CD14-positive monocyte (primary cell): ENCODE measurements around the gene SNUPN. TPM values are rescaled to one million over a fixed set of nuclear protein-coding genes. Genes with fewer than 3 reads are reported as not detected.

Experiments used
- DNase-seq, 3 donors: peaks; one replicate each; pipeline ENCODE4 v3.0.0-alpha.2; 2011 to 2022
- H2AFZ ChIP-seq: 2 replicates; pipeline ENCODE4 v1.6.0; 2012; ENCODE audit warnings: mild to moderate bottlenecking, low read depth, low read length, inconsistent platforms; ENCODE audit not compliant: insufficient read depth, poor library complexity, severe bottlenecking
- H3K27ac ChIP-seq, 2 donors: 1 replicate in 1 of 2; 2 replicates in 1 of 2; pipeline ENCODE4 v1.5.1; 2012 to 2013; ENCODE audit warnings: low read length in 2 of 2, control low read depth in 1 of 2, inconsistent platforms in 1 of 2, low read depth in 1 of 2, mild to moderate bottlenecking in 1 of 2
- H3K27me3 ChIP-seq, 2 donors: one replicate each; pipeline versions ENCODE4 v1.6.0 to v1.6.1; 2011 to 2013; ENCODE audit warnings: low read length in 2 of 2; ENCODE audit not compliant: control insufficient read depth in 2 of 2, insufficient read depth in 2 of 2
- H3K36me3 ChIP-seq, 2 donors: replicated peaks in 1 of 2; 1 replicate in 1 of 2; 2 replicates in 1 of 2; pipeline versions ENCODE4 v1.5.1 to v1.6.1; 2012 to 2013; ENCODE audit warnings: low read length in 2 of 2, control low read depth in 1 of 2, inconsistent platforms in 1 of 2, mild to moderate bottlenecking in 1 of 2; ENCODE audit not compliant: insufficient read depth in 2 of 2, control insufficient read depth in 1 of 2
- H3K4me1 ChIP-seq, 2 donors: 1 replicate in 1 of 2; 2 replicates in 1 of 2; pipeline versions ENCODE4 v1.5.1 to v1.6.1; 2012 to 2013; ENCODE audit warnings: low read length in 2 of 2, control low read depth in 1 of 2, inconsistent platforms in 1 of 2, mild to moderate bottlenecking in 1 of 2, moderate library complexity in 1 of 2; ENCODE audit not compliant: insufficient read depth in 2 of 2, control insufficient read depth in 1 of 2
- H3K4me2 ChIP-seq: replicated peaks from 2 replicates; pipeline ENCODE3; 2012; ENCODE audit warnings: low read length, moderate library complexity, mild to moderate bottlenecking; ENCODE audit not compliant: poor library complexity, severe bottlenecking; ENCODE audit errors: extremely low read depth
- H3K4me3 ChIP-seq, 3 experiments: fragments of 200-600 bp in 1 of 3; sonication (generic) in 1 of 3; replicated peaks in 1 of 3; 1 replicate in 2 of 3; 2 replicates in 1 of 3; pipeline ENCODE4 v1.5.1; 2011 to 2013; ENCODE audit warnings: low read length in 3 of 3, mild to moderate bottlenecking in 3 of 3, control low read depth in 2 of 3, low read depth in 2 of 3, inconsistent platforms in 1 of 3, moderate library complexity in 1 of 3
- H3K79me2 ChIP-seq: 2 replicates; pipeline ENCODE4 v1.6.0; 2012; ENCODE audit warnings: mild to moderate bottlenecking, control low read depth, inconsistent platforms, low read length, moderate library complexity; ENCODE audit not compliant: insufficient read depth
- H3K9ac ChIP-seq: 2 replicates; pipeline ENCODE4 v1.6.0; 2017; ENCODE audit warnings: low read length, mild to moderate bottlenecking; ENCODE audit not compliant: insufficient read depth, poor library complexity, severe bottlenecking
- H3K9me3 ChIP-seq, 2 donors: replicated peaks in 1 of 2; 1 replicate in 1 of 2; 2 replicates in 1 of 2; pipeline versions ENCODE4 v1.5.1 to v1.6.1; 2012 to 2013; ENCODE audit warnings: low read length in 2 of 2, control low read depth in 1 of 2; ENCODE audit not compliant: control insufficient read depth in 1 of 2, insufficient read depth in 1 of 2
- H4K20me1 ChIP-seq: 2 replicates; pipeline ENCODE4 v1.6.0; 2012; ENCODE audit warnings: mild to moderate bottlenecking, low read length, control low read depth, moderate library complexity; ENCODE audit not compliant: insufficient read depth
- H3K27ac Mint-ChIP-seq, 7 donors: one replicate each; pipeline ENCODE4 v1.8.0; 2020; ENCODE audit warnings: mild to moderate bottlenecking in 7 of 7, mixed read lengths in 7 of 7, moderate library complexity in 6 of 7, inconsistent platforms in 2 of 7
- H3K27me3 Mint-ChIP-seq, 3 donors: one replicate each; pipeline ENCODE4 v1.8.0; 2021 to 2022; ENCODE audit warnings: low read depth in 3 of 3, mild to moderate bottlenecking in 3 of 3, mixed read lengths in 3 of 3, moderate library complexity in 3 of 3, inconsistent platforms in 1 of 3
- H3K36me3 Mint-ChIP-seq, 2 donors: one replicate each; pipeline ENCODE4 v1.8.0; 2020; ENCODE audit warnings: mixed read lengths in 2 of 2, inconsistent platforms in 1 of 2, mild to moderate bottlenecking in 1 of 2
- H3K4me1 Mint-ChIP-seq: one replicate; pipeline ENCODE4 v1.8.0; 2020; ENCODE audit warnings: mild to moderate bottlenecking, mixed read lengths
- H3K4me3 Mint-ChIP-seq, 2 donors: one replicate each; pipeline ENCODE4 v1.8.0; 2020; ENCODE audit warnings: mild to moderate bottlenecking in 2 of 2, mixed read lengths in 2 of 2, moderate library complexity in 1 of 2
- H3K9me3 Mint-ChIP-seq, 7 donors: one replicate each; pipeline ENCODE4 v1.8.0; 2020 to 2022; ENCODE audit warnings: mixed read lengths in 7 of 7, mild to moderate bottlenecking in 6 of 7, moderate library complexity in 6 of 7, inconsistent platforms in 2 of 7
- WGBS: methylation state at CpG from one replicate; pipeline ENCODE4 v1.1.5; 2013; ENCODE audit warnings: missing lambda C conversion rate; ENCODE audit not compliant: insufficient coverage; 5-methylcytosine and 5-hydroxymethylcytosine counted together
- intact Hi-C, 2 donors: fragments of 100-400 bp; cut with micrococcal nuclease; formaldehyde crosslinking; loops; one replicate each; pipeline versions ENCODE4 v1.15.0 to v1.15.1; 2023
- polyA plus RNA-seq, 3 donors: library from polyadenylated mRNA; depleted of rRNA in 1 of 3; unstranded in 2 of 3; stranded (reverse) in 1 of 3; fragments of 300-500 nt in 2 of 3; fragments of >200 nt in 1 of 3; fragmentation: Illumina TruSeq in 2 of 3; gene quantifications; 1 replicate in 2 of 3; 2 replicates in 1 of 3; pipeline ENCODE4 v1.2.3, GENCODE V29; 2012 to 2021
- TF ChIP-seq, protein P1 (sequence below): fragments of 200-600 bp; IDR thresholded peaks from one replicate; pipeline ENCODE4 v1.8.0; 2022; ENCODE audit warnings: antibody characterized with exemption, mild to moderate bottlenecking

The SNUPN gene
- polyA plus RNA-seq, 3 donors: 11.7 to 31.8 (median 29.3) TPM

DNA sequence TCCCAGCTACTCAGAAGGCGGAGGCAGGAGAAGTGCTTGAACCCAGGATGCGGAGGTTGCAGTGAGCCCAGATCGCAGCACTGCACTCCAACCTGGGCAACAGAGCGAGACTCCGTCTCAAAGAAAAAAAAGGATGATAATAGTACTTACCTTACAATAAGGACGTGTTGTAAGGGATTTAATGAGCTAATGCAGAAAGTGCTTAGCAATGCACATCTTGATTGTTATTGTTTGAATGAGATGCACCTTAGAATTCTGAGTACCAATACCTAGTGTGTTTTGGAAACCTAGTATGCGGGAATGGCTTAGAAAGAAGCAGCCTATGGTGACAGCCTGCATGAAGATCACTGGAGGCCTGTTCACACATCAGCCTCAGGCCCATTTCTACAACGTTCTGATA is 19.5 kb downstream of the SNUPN start:
- no peak overlapping the region for H3K27ac Mint-ChIP-seq
- H3K36me3 Mint-ChIP-seq: peaks cover 68 to 91% of the 10 kb centered on the region in 2 donors
- no peaks in the 10 kb centered on the region for H3K9me3 Mint-ChIP-seq
- Histone ChIP-seq H3K4me2 (no peak overlapping the region), H3K9ac (no peak overlapping the region), H3K36me3 (peaks cover 67 to 83% of the 10 kb centered on the region in 2 donors), H3K27ac (no peak overlapping the region), H3K4me1 (no peaks in the 10 kb centered on the region), H4K20me1 (no peaks in the 10 kb centered on the region), H2AFZ (no peak overlapping the region), H3K79me2 (no peaks in the 10 kb centered on the region), H3K9me3 (no peaks in the 10 kb centered on the region), H3K27me3 (no peaks in the 10 kb centered on the region), H3K4me3 (no peak overlapping the region)
- no peaks in the 10 kb centered on the region for H3K4me1 Mint-ChIP-seq
- H3K4me3 Mint-ChIP-seq: no peak overlapping the region
- TF ChIP-seq, protein P1, sequence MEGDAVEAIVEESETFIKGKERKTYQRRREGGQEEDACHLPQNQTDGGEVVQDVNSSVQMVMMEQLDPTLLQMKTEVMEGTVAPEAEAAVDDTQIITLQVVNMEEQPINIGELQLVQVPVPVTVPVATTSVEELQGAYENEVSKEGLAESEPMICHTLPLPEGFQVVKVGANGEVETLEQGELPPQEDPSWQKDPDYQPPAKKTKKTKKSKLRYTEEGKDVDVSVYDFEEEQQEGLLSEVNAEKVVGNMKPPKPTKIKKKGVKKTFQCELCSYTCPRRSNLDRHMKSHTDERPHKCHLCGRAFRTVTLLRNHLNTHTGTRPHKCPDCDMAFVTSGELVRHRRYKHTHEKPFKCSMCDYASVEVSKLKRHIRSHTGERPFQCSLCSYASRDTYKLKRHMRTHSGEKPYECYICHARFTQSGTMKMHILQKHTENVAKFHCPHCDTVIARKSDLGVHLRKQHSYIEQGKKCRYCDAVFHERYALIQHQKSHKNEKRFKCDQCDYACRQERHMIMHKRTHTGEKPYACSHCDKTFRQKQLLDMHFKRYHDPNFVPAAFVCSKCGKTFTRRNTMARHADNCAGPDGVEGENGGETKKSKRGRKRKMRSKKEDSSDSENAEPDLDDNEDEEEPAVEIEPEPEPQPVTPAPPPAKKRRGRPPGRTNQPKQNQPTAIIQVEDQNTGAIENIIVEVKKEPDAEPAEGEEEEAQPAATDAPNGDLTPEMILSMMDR: no peak
- intact Hi-C loops: no loop called here
- WGBS: 100% methylated on average over 4 of the region's 8 CpGs
- H3K27me3 Mint-ChIP-seq: peaks cover 0 to 2% (median 1%) of the 10 kb centered on the region in 3 donors
- no peak for DNase-seq

DNA sequence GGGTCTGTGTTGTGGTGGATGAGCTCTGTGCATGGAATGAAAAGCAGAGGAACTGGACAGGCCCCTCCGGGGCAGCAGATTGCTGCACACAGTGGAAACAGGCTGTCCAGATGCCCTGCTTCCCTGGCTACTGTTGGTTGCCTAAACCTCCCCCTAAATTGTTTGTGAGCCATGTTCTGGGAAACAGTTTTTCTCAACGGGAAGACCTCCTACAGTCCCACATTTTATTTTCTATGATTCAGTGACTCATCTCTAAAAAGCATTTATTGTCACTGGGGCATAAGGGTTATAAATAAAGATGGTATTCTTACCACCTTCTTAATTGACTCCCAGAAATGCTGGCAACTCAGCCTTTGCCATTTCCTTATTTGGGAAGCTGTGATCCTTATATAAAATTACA is 26.1 kb downstream of the SNUPN start:
- Histone ChIP-seq H2AFZ (no peak overlapping the region), H3K9me3 (no peaks in the 10 kb centered on the region), H3K9ac (no peak overlapping the region), H3K4me1 (no peaks in the 10 kb centered on the region), H3K4me2 (no peak overlapping the region), H3K79me2 (no peaks in the 10 kb centered on the region), H3K36me3 (peaks cover 51 to 82% of the 10 kb centered on the region in 2 donors), H3K27me3 (no peaks in the 10 kb centered on the region), H4K20me1 (no peaks in the 10 kb centered on the region), H3K27ac (no peak overlapping the region), H3K4me3 (no peak overlapping the region)
- Mint-ChIP-seq H3K27ac (no peak overlapping the region), H3K36me3 (peaks cover 67 to 90% of the 10 kb centered on the region in 2 donors), H3K27me3 (peaks cover 0 to 2% (median 0%) of the 10 kb centered on the region in 3 donors), H3K4me3 (no peak overlapping the region), H3K4me1 (no peaks in the 10 kb centered on the region), H3K9me3 (no peaks in the 10 kb centered on the region)
- intact Hi-C loops: no loop called here
- WGBS: no CpG with 5 or more reads among the region's 2 CpGs
- TF ChIP-seq, protein P1: no peak
- no peak for DNase-seq
